Nephron (organoid): ENCODE measurements around the gene DIP2B.
A peak's percentile ranks its signal among the peaks of the same experiment; 100 is the strongest.
"Not testable (repeated sequence)": the region's sequence is repeated elsewhere in the genome, so short reads cannot be mapped to it uniquely, and the experiment has no call there.

Source experiments
- H3K27ac Mint-ChIP-seq, 3 experiments: 2 replicates each; pipeline ENCODE4 v1.8.0; 2020; ENCODE audit warnings: mixed read lengths in 3 of 3, mild to moderate bottlenecking in 2 of 3, moderate library complexity in 1 of 3
- H3K27me3 Mint-ChIP-seq: 2 replicates; pipeline ENCODE4 v1.8.0; 2021; ENCODE audit warnings: low read depth, mild to moderate bottlenecking, moderate library complexity, mixed read lengths
- H3K36me3 Mint-ChIP-seq: 2 replicates; pipeline ENCODE4 v1.8.0; 2020; ENCODE audit warnings: low read depth, mixed read lengths
- H3K4me1 Mint-ChIP-seq: 2 replicates; pipeline ENCODE4 v1.8.0; 2020; ENCODE audit warnings: mixed read lengths
- H3K4me3 Mint-ChIP-seq, 3 experiments: 2 replicates each; pipeline ENCODE4 v1.8.0; 2020; ENCODE audit warnings: mild to moderate bottlenecking in 3 of 3, mixed read lengths in 3 of 3, moderate library complexity in 2 of 3
- H3K9me3 Mint-ChIP-seq: 2 replicates; pipeline ENCODE4 v1.8.0; 2020; ENCODE audit warnings: mixed read lengths
- TF ChIP-seq, protein P1 (sequence below), 3 experiments: fragments of 200-600 bp; sonication (generic); IDR thresholded peaks; one replicate each; pipeline ENCODE4 v1.5.0; 2021; ENCODE audit warnings: antibody characterized with exemption in 3 of 3; ENCODE audit not compliant: unreplicated experiment in 3 of 3

Gene DIP2B

GRCh38 chr12:50678650-50679365, 174.0 kb downstream of the DIP2B start:
- Mint-ChIP-seq H3K36me3 (peaks cover 76% of the 10 kb centered on the region), H3K9me3 (no peaks in the 10 kb centered on the region), H3K4me3 (no peak overlapping the region), H3K27ac (peak overlapping the region; percentile 19 to 86 (median 73)), H3K27me3 (no peaks in the 10 kb centered on the region), H3K4me1 (peaks cover 17% of the 10 kb centered on the region)
- TF ChIP-seq, protein P1, sequence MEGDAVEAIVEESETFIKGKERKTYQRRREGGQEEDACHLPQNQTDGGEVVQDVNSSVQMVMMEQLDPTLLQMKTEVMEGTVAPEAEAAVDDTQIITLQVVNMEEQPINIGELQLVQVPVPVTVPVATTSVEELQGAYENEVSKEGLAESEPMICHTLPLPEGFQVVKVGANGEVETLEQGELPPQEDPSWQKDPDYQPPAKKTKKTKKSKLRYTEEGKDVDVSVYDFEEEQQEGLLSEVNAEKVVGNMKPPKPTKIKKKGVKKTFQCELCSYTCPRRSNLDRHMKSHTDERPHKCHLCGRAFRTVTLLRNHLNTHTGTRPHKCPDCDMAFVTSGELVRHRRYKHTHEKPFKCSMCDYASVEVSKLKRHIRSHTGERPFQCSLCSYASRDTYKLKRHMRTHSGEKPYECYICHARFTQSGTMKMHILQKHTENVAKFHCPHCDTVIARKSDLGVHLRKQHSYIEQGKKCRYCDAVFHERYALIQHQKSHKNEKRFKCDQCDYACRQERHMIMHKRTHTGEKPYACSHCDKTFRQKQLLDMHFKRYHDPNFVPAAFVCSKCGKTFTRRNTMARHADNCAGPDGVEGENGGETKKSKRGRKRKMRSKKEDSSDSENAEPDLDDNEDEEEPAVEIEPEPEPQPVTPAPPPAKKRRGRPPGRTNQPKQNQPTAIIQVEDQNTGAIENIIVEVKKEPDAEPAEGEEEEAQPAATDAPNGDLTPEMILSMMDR (IDR thresholded peaks at IDR 0.05; ENCODE audit: unreplicated experiment in 3 of 3), result no peak

- H3K4me1 Mint-ChIP-seq, result peaks cover 17% of the 10 kb centered on the region
- no peak overlapping the region for H3K4me3 Mint-ChIP-seq
- TF ChIP-seq, protein P1 (IDR thresholded peaks at IDR 0.05; ENCODE audit: unreplicated experiment in 3 of 3), result no peak
- no peaks in the 10 kb centered on the region for H3K9me3 Mint-ChIP-seq
- H3K36me3 Mint-ChIP-seq, result peaks cover 76% of the 10 kb centered on the region
- no peaks in the 10 kb centered on the region for H3K27me3 Mint-ChIP-seq
- H3K27ac Mint-ChIP-seq, result peak overlapping the region in 2 of 3 experiments; percentile 73 to 86
Measured at GRCh38 chr12:50679612-50680011, 174.8 kb downstream of the DIP2B start.

- not testable (repeated sequence) for H3K4me3 Mint-ChIP-seq, H3K27ac Mint-ChIP-seq, H3K9me3 Mint-ChIP-seq, H3K27me3 Mint-ChIP-seq
- H3K36me3 Mint-ChIP-seq, result peaks cover 67% of the 10 kb centered on the region
- peaks cover 17% of the 10 kb centered on the region for H3K4me1 Mint-ChIP-seq
Measured at GRCh38 chr12:50681064-50681463, 176.3 kb downstream of the DIP2B start.

DNA sequence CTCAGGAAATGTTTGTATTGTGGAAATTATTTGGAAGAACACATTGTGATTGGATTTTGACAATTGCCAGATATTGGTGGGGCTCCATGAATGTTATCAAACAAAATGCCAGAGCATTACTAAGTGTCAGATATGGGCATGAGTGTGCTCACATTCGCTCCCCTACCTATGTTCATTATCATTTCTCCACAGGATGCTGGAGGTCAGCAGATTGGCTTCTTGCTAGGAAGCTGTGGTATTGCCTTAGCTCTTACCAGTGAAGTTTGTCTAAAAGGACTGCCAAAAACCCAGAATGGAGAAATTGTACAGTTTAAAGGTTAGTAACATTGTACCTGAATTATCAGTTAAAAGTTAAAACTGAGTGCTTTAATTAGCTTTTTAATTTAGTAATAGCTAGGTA, 180.9 kb downstream of the DIP2B start:
- Mint-ChIP-seq H3K4me1 (peaks cover 13% of the 10 kb centered on the region), H3K27me3 (no peaks in the 10 kb centered on the region), H3K27ac (no peak overlapping the region), H3K4me3 (no peak overlapping the region), H3K9me3 (no peaks in the 10 kb centered on the region), H3K36me3 (peaks cover 64% of the 10 kb centered on the region)
- TF ChIP-seq, protein P1 (IDR thresholded peaks at IDR 0.05; ENCODE audit: unreplicated experiment in 3 of 3), result no peak

GRCh38 chr12:50686406-50686805, 181.6 kb downstream of the DIP2B start:
- Mint-ChIP-seq H3K27ac (no peak overlapping the region), H3K4me3 (no peak overlapping the region), H3K9me3 (no peaks in the 10 kb centered on the region), H3K27me3 (no peaks in the 10 kb centered on the region), H3K36me3 (peaks cover 65% of the 10 kb centered on the region), H3K4me1 (peaks cover 18% of the 10 kb centered on the region)
- TF ChIP-seq, protein P1 (IDR thresholded peaks at IDR 0.05; ENCODE audit: unreplicated experiment in 3 of 3), result no peak

- no peak overlapping the region for H3K4me3 Mint-ChIP-seq
Measured at GRCh38 chr12:50686976-50687375, 182.2 kb downstream of the DIP2B start.

More at GRCh38 chr12:50686976-50687375, 182.2 kb downstream of the DIP2B start:
- H3K4me1 Mint-ChIP-seq, result peaks cover 18% of the 10 kb centered on the region
- no peaks in the 10 kb centered on the region for H3K27me3 Mint-ChIP-seq
- H3K36me3 Mint-ChIP-seq, result peaks cover 59% of the 10 kb centered on the region
- TF ChIP-seq, protein P1 (IDR thresholded peaks at IDR 0.05; ENCODE audit: unreplicated experiment in 3 of 3), result no peak
- no peaks in the 10 kb centered on the region for H3K9me3 Mint-ChIP-seq
- H3K27ac Mint-ChIP-seq, result no peak overlapping the region
